Esophagus squamous epithelium (tissue), 5 donors: ENCODE data around the gene CLDN24. TPM values are rescaled to one million over a fixed set of nuclear protein-coding genes. Genes with fewer than 3 reads are reported as not detected.

Experiments used
- DNase-seq: peaks from one replicate; lab custom pipeline; 2025; lab: John Stamatoyannopoulos, UW
- H3K27ac ChIP-seq, 4 donors: fragments of 200-600 bp; sonication (generic); one replicate each; pipeline ENCODE4 v1.5.1; 2016 to 2019; ENCODE audit warnings: mild to moderate bottlenecking in 1 of 4
- H3K27me3 ChIP-seq, 4 donors: fragments of 200-600 bp; sonication (generic); 1 replicate in 3 of 4; 2 replicates in 1 of 4; pipeline versions ENCODE4 v1.5.1 to v1.6.0; 2017 to 2021; ENCODE audit warnings: antibody characterized with exemption in 1 of 4
- H3K36me3 ChIP-seq, 3 donors: fragments of 200-600 bp; sonication (generic); one replicate each; pipeline ENCODE4 v1.5.1; 2016 to 2019
- H3K4me1 ChIP-seq, 3 donors: fragments of 200-600 bp; sonication (generic); one replicate each; pipeline ENCODE4 v1.5.1; 2017 to 2019
- H3K4me3 ChIP-seq, 4 donors: fragments of 200-600 bp; sonication (generic); 1 replicate in 3 of 4; 2 replicates in 1 of 4; pipeline ENCODE4 v1.5.1; 2016 to 2019; ENCODE audit warnings: mild to moderate bottlenecking in 2 of 4, moderate library complexity in 1 of 4
- H3K9me3 ChIP-seq, 3 donors: fragments of 200-600 bp; sonication (generic); one replicate each; pipeline ENCODE4 v1.5.1; 2016 to 2019
- POLR2A ChIP-seq, 4 donors: fragments of 450-650 bp; IDR thresholded peaks; one replicate each; pipeline ENCODE4 v1.6.1; 2017; ENCODE audit warnings: antibody characterized with exemption in 4 of 4, mild to moderate bottlenecking in 4 of 4, moderate library complexity in 3 of 4
- WGBS, 2 donors: methylation state at CpG; one replicate each; pipeline ENCODE4 v1.1.5; 2018; 5-methylcytosine and 5-hydroxymethylcytosine counted together
- intact Hi-C: fragments of 100-400 bp; cut with DNase I; formaldehyde crosslinking; loops from one replicate; pipeline ENCODE4 v1.15.0; 2022
- total RNA-seq, 4 donors: library from RNA; depleted of rRNA; stranded (reverse); fragments of >200 nt; gene quantifications; one replicate each; pipeline ENCODE4 v1.1.0, GENCODE V29; 2016
- TF ChIP-seq, protein P1 (sequence below), 6 experiments: fragments of 450-650 bp in 4 of 6; fragments of 200-600 bp in 2 of 6; sonication (generic) in 2 of 6; IDR thresholded peaks; one replicate each; pipeline ENCODE4 v1.5.1; 2016 to 2019; ENCODE audit warnings: antibody characterized with exemption in 6 of 6, mild to moderate bottlenecking in 4 of 6, moderate library complexity in 4 of 6
- donor health status: DM: yes; HTN: yes; CAD: no.

The CLDN24 gene
- total RNA-seq, 4 donors from 2014 or later, result not detected

GRCh38 chr4:183285886-183286285, 36.3 kb downstream of the CLDN24 start:
- Histone ChIP-seq H3K4me3 (no peak overlapping the region), H3K36me3 (peaks cover 0 to 94% (median 0%) of the 10 kb centered on the region in 3 donors), H3K4me1 (no peaks in the 10 kb centered on the region), H3K9me3 (no peaks in the 10 kb centered on the region), H3K27ac (no peak overlapping the region), H3K27me3 (no peaks in the 10 kb centered on the region)
- intact Hi-C loops, result no loop called here
- WGBS, 2 donors, result 89 to 93% methylated on average over 6 to 7 of the region's 7 CpGs
- DNase-seq, result no peak
- TF ChIP-seq, protein P1, sequence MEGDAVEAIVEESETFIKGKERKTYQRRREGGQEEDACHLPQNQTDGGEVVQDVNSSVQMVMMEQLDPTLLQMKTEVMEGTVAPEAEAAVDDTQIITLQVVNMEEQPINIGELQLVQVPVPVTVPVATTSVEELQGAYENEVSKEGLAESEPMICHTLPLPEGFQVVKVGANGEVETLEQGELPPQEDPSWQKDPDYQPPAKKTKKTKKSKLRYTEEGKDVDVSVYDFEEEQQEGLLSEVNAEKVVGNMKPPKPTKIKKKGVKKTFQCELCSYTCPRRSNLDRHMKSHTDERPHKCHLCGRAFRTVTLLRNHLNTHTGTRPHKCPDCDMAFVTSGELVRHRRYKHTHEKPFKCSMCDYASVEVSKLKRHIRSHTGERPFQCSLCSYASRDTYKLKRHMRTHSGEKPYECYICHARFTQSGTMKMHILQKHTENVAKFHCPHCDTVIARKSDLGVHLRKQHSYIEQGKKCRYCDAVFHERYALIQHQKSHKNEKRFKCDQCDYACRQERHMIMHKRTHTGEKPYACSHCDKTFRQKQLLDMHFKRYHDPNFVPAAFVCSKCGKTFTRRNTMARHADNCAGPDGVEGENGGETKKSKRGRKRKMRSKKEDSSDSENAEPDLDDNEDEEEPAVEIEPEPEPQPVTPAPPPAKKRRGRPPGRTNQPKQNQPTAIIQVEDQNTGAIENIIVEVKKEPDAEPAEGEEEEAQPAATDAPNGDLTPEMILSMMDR (IDR thresholded peaks at IDR 0.05), result no peak
- TF ChIP-seq POLR2A (IDR thresholded peaks at IDR 0.05), result no peak

- DNase-seq, result no peak
- Histone ChIP-seq H3K4me3 (no peak overlapping the region), H3K4me1 (no peaks in the 10 kb centered on the region), H3K9me3 (no peaks in the 10 kb centered on the region), H3K27me3 (no peaks in the 10 kb centered on the region), H3K36me3 (peaks cover 0 to 92% (median 0%) of the 10 kb centered on the region in 3 donors), H3K27ac (no peak overlapping the region)
- no peak for TF ChIP-seq POLR2A (IDR thresholded peaks at IDR 0.05)
- TF ChIP-seq, protein P1 (IDR thresholded peaks at IDR 0.05), result no peak
- 61 to 72% methylated on average over 4 of the region's 4 CpGs for WGBS, 2 donors
- intact Hi-C loops, result no loop called here
These were observed 37.3 kb downstream of the CLDN24 start for GRCh38 chr4:183284965-183285364.

GRCh38 chr4:183284258-183284785, 37.9 kb downstream of the CLDN24 start:
- Histone ChIP-seq H3K4me3 (no peak overlapping the region), H3K4me1 (no peaks in the 10 kb centered on the region), H3K9me3 (no peaks in the 10 kb centered on the region), H3K36me3 (peaks cover 0 to 86% (median 0%) of the 10 kb centered on the region in 3 donors), H3K27ac (no peak overlapping the region), H3K27me3 (no peaks in the 10 kb centered on the region)
- DNase-seq, result no peak
- 81 to 89% methylated on average over 12 of the region's 12 CpGs for WGBS, 2 donors
- TF ChIP-seq, protein P1 (IDR thresholded peaks at IDR 0.05), result no peak
- intact Hi-C loops, result no loop called here

DNA sequence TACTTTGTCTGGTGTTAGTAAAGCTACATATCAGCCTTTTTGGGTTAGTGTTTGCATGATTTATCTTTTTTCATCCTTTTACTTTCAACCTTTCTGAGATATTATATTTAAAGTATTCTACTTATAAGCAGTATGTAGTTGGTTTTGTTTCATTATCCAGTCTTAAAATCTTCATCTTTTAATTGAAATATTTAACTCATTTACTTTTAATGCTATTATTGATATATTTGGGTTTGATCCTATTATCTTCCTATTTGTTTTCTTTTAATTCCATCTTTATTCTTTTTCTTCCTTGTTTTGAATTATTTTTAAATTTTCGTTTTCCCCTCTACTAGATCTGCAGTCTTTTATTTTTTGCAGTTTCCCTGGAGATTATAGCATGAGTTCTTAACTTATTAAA, 46.1 kb downstream of the CLDN24 start:
- TF ChIP-seq, protein P1 (IDR thresholded peaks at IDR 0.05), result no peak
- no peak for TF ChIP-seq POLR2A (IDR thresholded peaks at IDR 0.05)
- H3K36me3 ChIP-seq, result peaks cover 0 to 62% (median 7%) of the 10 kb centered on the region in 3 donors
- intact Hi-C loops, result no loop called here

GRCh38 chr4:183272384-183272783, 49.8 kb downstream of the CLDN24 start:
- H3K36me3 ChIP-seq, result peaks cover 0 to 73% (median 7%) of the 10 kb centered on the region in 3 donors
- H3K27ac ChIP-seq, result no peak overlapping the region
- TF ChIP-seq, protein P1 (IDR thresholded peaks at IDR 0.05), result no peak
- no peak for TF ChIP-seq POLR2A (IDR thresholded peaks at IDR 0.05)
- DNase-seq, result no peak
- intact Hi-C loops, result no loop called here
- H3K27me3 ChIP-seq, result no peaks in the 10 kb centered on the region
- H3K4me1 ChIP-seq, result no peaks in the 10 kb centered on the region
- H3K9me3 ChIP-seq, result peaks cover 0 to 19% (median 18%) of the 10 kb centered on the region in 3 donors
- 69 to 96% methylated on average over 3 of the region's 3 CpGs for WGBS, 2 donors
- H3K4me3 ChIP-seq, result no peak overlapping the region

More for the DNA sequence above, 46.1 kb downstream of the CLDN24 start:
- WGBS, 2 donors, result 38 to 89% methylated on average over 1 of the region's 1 CpG
- Histone ChIP-seq H3K4me1 (no peaks in the 10 kb centered on the region), H3K4me3 (no peak overlapping the region), H3K27ac (no peak overlapping the region), H3K9me3 (peaks cover 0 to 19% (median 18%) of the 10 kb centered on the region in 3 donors), H3K27me3 (no peaks in the 10 kb centered on the region)
- no peak for DNase-seq

Other genes with a start within 250 kb of the CLDN24 start
- gene WWC2, start 223.2 kb downstream of the CLDN24 start, total RNA-seq, result 10 to 100 TPM in 1 of 4 donors, 1 to 10 TPM in 3; 7.4 to 24.8 (median 8.0) TPM
- under 1 TPM in 1 of 4 donors, not detected in 3; 0.85 TPM for gene CLDN22, start 2.1 kb downstream of the CLDN24 start, total RNA-seq
- 10 to 100 TPM; 20.3 to 33.5 (median 27.2) TPM for gene CDKN2AIP, start 122.2 kb upstream of the CLDN24 start, total RNA-seq
- gene ING2, start 182.6 kb upstream of the CLDN24 start, total RNA-seq, result 10 to 100 TPM in 3 of 4 donors, 1 to 10 TPM in 1; 8.1 to 19.3 (median 16.6) TPM